CD4-positive, CD25-positive, alpha-beta regulatory T cell (primary cell): Measurements from ENCODE around the gene CD1D. TPM values are rescaled to one million over a fixed set of nuclear protein-coding genes. Genes with fewer than 3 reads are reported as not detected.
"Not testable (repeated sequence)": the region's sequence is repeated elsewhere in the genome, so short reads cannot be mapped to it uniquely, and the experiment has no call there.

Source experiments
- ATAC-seq, 2 donors: fragments of 150-1000 bp; cut with Tn5 transposase; one replicate each; pipeline ENCODE4 v1.10.0; 2021; ENCODE audit warnings: low read depth in 2 of 2, moderate number of reproducible peaks in 2 of 2, moderate library complexity in 1 of 2
- DNase-seq, 3 donors: peaks; one replicate each; pipeline versions ENCODE4 v3.0.0 to v3.0.0-alpha.2; 2012 to 2022; ENCODE audit warnings: mixed read lengths in 1 of 3
- H3K27ac ChIP-seq: one replicate; pipeline ENCODE4 v1.7.0; 2013; ENCODE audit warnings: mild to moderate bottlenecking, low read length; ENCODE audit not compliant: insufficient read depth, poor library complexity, severe bottlenecking
- H3K27me3 ChIP-seq: one replicate; pipeline ENCODE4 v1.7.0; 2013; ENCODE audit warnings: low read length; ENCODE audit not compliant: control insufficient read depth, insufficient read depth
- H3K36me3 ChIP-seq: one replicate; pipeline ENCODE4 v1.7.0; 2013; ENCODE audit warnings: mild to moderate bottlenecking, low read length, moderate library complexity; ENCODE audit not compliant: control insufficient read depth, insufficient read depth
- H3K4me1 ChIP-seq: 2 replicates; pipeline ENCODE4 v1.7.0; 2013; ENCODE audit warnings: mild to moderate bottlenecking, low read length; ENCODE audit not compliant: insufficient read depth, control insufficient read depth, poor library complexity, severe bottlenecking
- H3K4me3 ChIP-seq: one replicate; pipeline ENCODE4 v1.7.0; 2013; ENCODE audit warnings: low read depth, mild to moderate bottlenecking, low read length, moderate library complexity
- H3K9me3 ChIP-seq, 2 experiments: 1 replicate in 1 of 2; 2 replicates in 1 of 2; pipeline ENCODE4 v1.7.0; 2013; ENCODE audit warnings: low read length in 2 of 2, mild to moderate bottlenecking in 1 of 2, moderate library complexity in 1 of 2; ENCODE audit not compliant: control insufficient read depth in 2 of 2
- H3K27ac Mint-ChIP-seq, 3 donors: one replicate each; pipeline ENCODE4 v1.8.0; 2020 to 2022; ENCODE audit warnings: mild to moderate bottlenecking in 3 of 3, mixed read lengths in 3 of 3, moderate library complexity in 2 of 3
- H3K27me3 Mint-ChIP-seq: one replicate; pipeline ENCODE4 v1.8.0; 2022; ENCODE audit warnings: mild to moderate bottlenecking, mixed read lengths
- H3K36me3 Mint-ChIP-seq: one replicate; pipeline ENCODE4 v1.8.0; 2020; ENCODE audit warnings: mixed read lengths
- H3K4me1 Mint-ChIP-seq, 4 donors: one replicate each; pipeline ENCODE4 v1.8.0; 2020 to 2022; ENCODE audit warnings: mixed read lengths in 4 of 4, mild to moderate bottlenecking in 1 of 4
- H3K4me3 Mint-ChIP-seq, 4 donors: one replicate each; pipeline ENCODE4 v1.8.0; 2020 to 2022; ENCODE audit warnings: mild to moderate bottlenecking in 4 of 4, mixed read lengths in 4 of 4, moderate library complexity in 3 of 4
- H3K9me3 Mint-ChIP-seq, 7 donors: one replicate each; pipeline ENCODE4 v1.8.0; 2020 to 2022; ENCODE audit warnings: mixed read lengths in 7 of 7, mild to moderate bottlenecking in 3 of 7, moderate library complexity in 2 of 7
- polyA plus RNA-seq, 4 donors: library from polyadenylated mRNA; unstranded; fragments of 300-500 nt; fragmentation: Illumina TruSeq; gene quantifications; one replicate each; pipeline ENCODE4 v1.2.3, GENCODE V29; 2021
- total RNA-seq: library from RNA; stranded (reverse); gene quantifications from one replicate; pipeline ENCODE4 v1.2.3, GENCODE V29; 2022

Gene CD1D
- total and polyA plus RNA-seq, 5 donors from 2014 or later = 0.12 to 0.16 TPM; not detected in 3

GRCh38 chr1:158154501-158154900 lies 26.2 kb upstream of the CD1D start:
- Mint-ChIP-seq H3K27me3 (peaks cover 19% of the 10 kb centered on the region), H3K4me1 (peaks cover 4 to 14% (median 9%) of the 10 kb centered on the region in 4 donors), H3K4me3 (no peak overlapping the region), H3K27ac (no peak overlapping the region), H3K36me3 (no peaks in the 10 kb centered on the region), H3K9me3 (peaks cover 0 to 2% (median 0%) of the 10 kb centered on the region in 7 donors)
- ATAC-seq = no peak
- no peak for DNase-seq
- H3K27ac ChIP-seq = no peak overlapping the region
- H3K9me3 ChIP-seq = no peaks in the 10 kb centered on the region
- H3K4me3 ChIP-seq = no peak overlapping the region
- H3K27me3 ChIP-seq = peaks cover 4% of the 10 kb centered on the region
- peaks cover 8% of the 10 kb centered on the region for H3K4me1 ChIP-seq
- H3K36me3 ChIP-seq = no peaks in the 10 kb centered on the region

- Mint-ChIP-seq H3K27me3 (peaks cover 16% of the 10 kb centered on the region), H3K4me3 (no peak overlapping the region), H3K4me1 (peaks cover 0 to 3% (median 0%) of the 10 kb centered on the region in 4 donors), H3K27ac (no peak overlapping the region), H3K9me3 (peaks cover 0 to 2% (median 0%) of the 10 kb centered on the region in 7 donors), H3K36me3 (no peaks in the 10 kb centered on the region)
- no peak overlapping the region for H3K27ac ChIP-seq
- no peaks in the 10 kb centered on the region for H3K4me1 ChIP-seq
- no peak for DNase-seq
- ATAC-seq = no peak
- H3K4me3 ChIP-seq = no peak overlapping the region
- H3K27me3 ChIP-seq = peaks cover 4% of the 10 kb centered on the region
- H3K9me3 ChIP-seq = no peaks in the 10 kb centered on the region
- H3K36me3 ChIP-seq = no peaks in the 10 kb centered on the region
Observed at GRCh38 chr1:158155673-158156072, 25.0 kb upstream of the CD1D start.

- H3K27ac ChIP-seq = no peak overlapping the region
Observed at GRCh38 chr1:158159597-158159996, 21.1 kb upstream of the CD1D start.

GRCh38 chr1:158161446-158161845 lies 19.2 kb upstream of the CD1D start:
- no peak overlapping the region for H3K4me3 Mint-ChIP-seq
- H3K27me3 Mint-ChIP-seq = peaks cover 19% of the 10 kb centered on the region
- DNase-seq (no peak), ATAC-seq (no peak)
- H3K36me3 Mint-ChIP-seq = no peaks in the 10 kb centered on the region
- no peaks in the 10 kb centered on the region for H3K36me3 ChIP-seq
- peaks cover 6% of the 10 kb centered on the region for H3K27me3 ChIP-seq
- H3K27ac ChIP-seq = no peak overlapping the region
- H3K9me3 ChIP-seq = peaks cover 0 to 2% of the 10 kb centered on the region in 2 experiments
- no peak overlapping the region for H3K27ac Mint-ChIP-seq
- H3K9me3 Mint-ChIP-seq = peaks cover 0 to 3% (median 0%) of the 10 kb centered on the region in 7 donors
- no peaks in the 10 kb centered on the region for H3K4me1 ChIP-seq
- H3K4me3 ChIP-seq = no peak overlapping the region
- H3K4me1 Mint-ChIP-seq = no peaks in the 10 kb centered on the region

More at GRCh38 chr1:158159597-158159996, 21.1 kb upstream of the CD1D start:
- Histone ChIP-seq H3K27me3 (peaks cover 9% of the 10 kb centered on the region), H3K4me3 (no peak overlapping the region), H3K9me3 (no peaks in the 10 kb centered on the region), H3K4me1 (no peaks in the 10 kb centered on the region), H3K36me3 (no peaks in the 10 kb centered on the region)
- Mint-ChIP-seq H3K4me1 (no peaks in the 10 kb centered on the region), H3K9me3 (peaks cover 0 to 2% (median 0%) of the 10 kb centered on the region in 7 donors), H3K4me3 (no peak overlapping the region), H3K36me3 (no peaks in the 10 kb centered on the region), H3K27ac (no peak overlapping the region), H3K27me3 (peaks cover 9% of the 10 kb centered on the region)
- DNase-seq = no peak
- no peak for ATAC-seq

GRCh38 chr1:158163000-158163947 lies 17.4 kb upstream of the CD1D start:
- H3K4me3 ChIP-seq = no peak overlapping the region
- H3K36me3 ChIP-seq = no peaks in the 10 kb centered on the region
- Mint-ChIP-seq H3K27me3 (peaks cover 27% of the 10 kb centered on the region), H3K9me3 (peaks cover 0 to 4% (median 0%) of the 10 kb centered on the region in 7 donors), H3K4me1 (no peaks in the 10 kb centered on the region), H3K4me3 (no peak overlapping the region), H3K36me3 (no peaks in the 10 kb centered on the region), H3K27ac (no peak overlapping the region)
- peaks cover 10% of the 10 kb centered on the region for H3K27me3 ChIP-seq
- peaks cover 0 to 2% of the 10 kb centered on the region in 2 experiments for H3K9me3 ChIP-seq
- ATAC-seq (peak in 1 of 2 donors; percentile 37), DNase-seq (no peak)
- H3K4me1 ChIP-seq = no peaks in the 10 kb centered on the region
- no peak overlapping the region for H3K27ac ChIP-seq

- H3K9me3 ChIP-seq = peaks cover 2 to 4% of the 10 kb centered on the region in 2 experiments
- Mint-ChIP-seq H3K27me3 (peaks cover 47% of the 10 kb centered on the region), H3K9me3 (peaks cover 0 to 3% (median 1%) of the 10 kb centered on the region in 7 donors), H3K36me3 (no peaks in the 10 kb centered on the region), H3K27ac (no peak overlapping the region), H3K4me3 (no peak overlapping the region), H3K4me1 (no peaks in the 10 kb centered on the region)
- ATAC-seq = no peak
- no peaks in the 10 kb centered on the region for H3K4me1 ChIP-seq
- DNase-seq = no peak
- H3K27me3 ChIP-seq = peaks cover 8% of the 10 kb centered on the region
- no peaks in the 10 kb centered on the region for H3K36me3 ChIP-seq
- H3K27ac ChIP-seq = no peak overlapping the region
- H3K4me3 ChIP-seq = no peak overlapping the region
Observed at GRCh38 chr1:158169105-158169504, 11.6 kb upstream of the CD1D start.

GRCh38 chr1:158175915-158176314 lies 4.8 kb upstream of the CD1D start:
- not testable (repeated sequence) for H3K27ac ChIP-seq, H3K9me3 Mint-ChIP-seq, H3K4me3 Mint-ChIP-seq, H3K36me3 Mint-ChIP-seq, H3K9me3 ChIP-seq, H3K36me3 ChIP-seq, ATAC-seq, H3K4me3 ChIP-seq, DNase-seq, H3K27ac Mint-ChIP-seq, H3K4me1 ChIP-seq
- H3K27me3 Mint-ChIP-seq = peaks cover 60% of the 10 kb centered on the region
- H3K27me3 ChIP-seq = peaks cover 23% of the 10 kb centered on the region
- peaks cover 0 to 16% (median 2%) of the 10 kb centered on the region in 4 donors for H3K4me1 Mint-ChIP-seq
